ENCODE data around the gene CEACAM19.
"Not testable (repeated sequence)": the region's sequence is repeated elsewhere in the genome, so short reads cannot be mapped to it uniquely, and the experiment has no call there.

The CEACAM19 gene

DNA sequence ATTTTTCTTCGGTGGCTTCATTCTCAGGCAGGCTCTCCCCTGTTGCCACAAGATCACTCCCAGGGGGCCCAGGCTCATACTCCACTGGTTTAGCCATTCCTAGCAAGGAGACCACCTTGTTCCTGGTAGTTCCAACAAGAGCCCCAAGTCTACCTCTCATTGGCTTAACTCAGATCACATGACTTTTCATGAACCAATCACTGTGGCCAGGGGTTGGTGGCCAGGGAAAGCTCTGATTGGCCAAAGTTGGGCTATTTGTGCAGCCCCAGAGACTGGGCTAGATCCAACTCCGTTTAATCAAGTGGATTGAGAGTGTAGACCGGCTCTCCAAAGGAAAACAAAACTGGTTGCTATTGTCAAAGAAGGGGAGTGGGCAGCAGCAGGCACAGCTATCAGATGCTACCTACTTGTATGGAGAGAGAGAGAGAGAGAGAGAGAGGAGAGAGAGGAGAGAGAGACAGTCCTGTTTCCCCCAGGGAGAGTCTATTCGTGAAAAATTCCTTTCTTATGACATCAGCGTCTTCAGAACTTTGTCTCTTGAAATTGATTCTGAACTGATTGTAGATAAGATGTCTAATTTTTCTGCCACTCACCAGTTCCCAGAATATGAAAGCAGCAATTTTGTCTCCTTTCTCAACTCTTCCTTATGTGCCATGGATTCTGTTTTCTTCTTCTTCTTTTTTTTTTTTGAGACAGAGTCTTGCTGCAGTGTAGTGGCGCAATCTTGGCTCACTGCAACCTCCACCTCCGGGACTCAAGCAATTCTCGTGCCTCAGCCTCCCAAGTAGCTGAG lies 5.9 kb downstream of the CEACAM19 start:
- no peak for DNase-seq

DNA sequence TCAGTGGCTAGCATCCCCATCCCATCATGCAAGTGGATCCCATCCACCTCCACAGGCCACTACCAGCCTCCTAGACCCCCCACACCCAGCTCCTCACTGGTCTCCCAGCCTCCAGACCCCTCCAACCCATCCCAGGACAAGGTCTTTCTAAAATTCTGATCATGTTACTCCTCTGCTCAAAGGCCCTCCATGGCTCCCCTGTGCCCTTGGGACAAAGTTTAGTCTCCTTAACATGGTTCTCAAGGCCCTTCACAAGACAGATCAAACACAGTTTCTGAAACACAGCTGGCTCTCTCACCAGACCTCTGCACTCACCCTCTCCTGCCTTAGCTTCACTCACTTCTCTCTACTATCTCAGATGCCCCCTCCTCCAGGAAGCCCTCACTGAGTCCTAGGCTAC lies 9.3 kb downstream of the CEACAM19 start:
- DNase-seq = no peak

DNA sequence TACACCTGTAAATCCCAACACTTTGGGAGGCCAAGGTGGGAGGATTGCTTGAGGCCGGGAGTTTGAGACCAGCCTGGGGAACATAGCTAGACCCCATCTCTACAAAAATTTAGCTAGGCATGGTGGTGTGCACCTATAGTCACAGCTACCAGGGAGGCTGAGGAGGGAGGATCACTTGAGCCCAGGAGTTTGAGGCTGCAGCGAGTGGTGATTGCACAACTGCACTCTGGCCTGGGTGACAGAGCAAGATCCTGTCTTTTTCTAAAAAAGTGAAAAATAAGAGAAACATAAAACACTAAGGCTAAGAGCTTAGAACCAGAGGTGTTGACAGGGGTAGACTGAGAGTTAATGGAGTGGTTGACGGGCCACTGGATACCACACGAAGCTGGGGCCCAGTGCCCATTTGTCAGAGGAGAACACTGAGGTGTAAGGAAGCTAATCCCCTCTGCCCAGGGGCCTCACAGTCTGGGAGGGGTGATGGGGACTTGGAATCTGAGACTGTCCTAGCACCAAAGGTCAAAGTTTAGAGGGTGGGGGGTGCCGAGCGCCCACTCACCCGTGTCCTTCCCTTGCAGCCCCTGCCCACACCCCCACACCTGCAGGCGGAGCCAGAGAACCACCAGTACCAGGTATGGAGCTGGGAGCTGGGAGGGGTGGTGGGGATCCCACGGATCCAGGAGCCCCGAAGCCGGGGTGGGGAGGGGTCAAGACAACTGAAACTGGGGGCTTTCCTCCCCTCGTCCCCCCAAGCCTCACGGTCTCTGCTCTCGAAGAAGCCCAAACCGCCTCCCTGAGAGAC lies 10.9 kb downstream of the CEACAM19 start:
- no peak for DNase-seq

DNA sequence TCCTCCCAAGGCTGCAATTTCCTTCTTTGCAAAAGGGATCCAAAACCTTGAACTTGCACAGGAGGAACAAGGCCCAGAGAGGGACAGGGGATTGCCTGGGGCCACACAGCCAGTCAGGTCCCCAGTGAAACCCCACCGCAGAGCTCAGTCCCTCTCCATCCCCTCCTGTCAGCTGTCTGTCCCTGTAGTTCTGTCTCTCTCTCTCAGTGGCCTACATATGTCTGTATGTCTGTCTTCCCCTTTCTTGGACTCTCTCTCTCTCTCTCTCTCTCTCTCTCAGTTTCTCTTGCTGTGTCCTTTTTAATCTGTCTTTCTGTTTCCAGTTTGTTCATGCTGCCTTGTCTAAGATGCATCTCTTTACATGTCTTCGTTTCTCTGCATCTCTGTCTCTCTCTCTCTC lies 11.5 kb downstream of the CEACAM19 start:
- no peak for DNase-seq

DNA sequence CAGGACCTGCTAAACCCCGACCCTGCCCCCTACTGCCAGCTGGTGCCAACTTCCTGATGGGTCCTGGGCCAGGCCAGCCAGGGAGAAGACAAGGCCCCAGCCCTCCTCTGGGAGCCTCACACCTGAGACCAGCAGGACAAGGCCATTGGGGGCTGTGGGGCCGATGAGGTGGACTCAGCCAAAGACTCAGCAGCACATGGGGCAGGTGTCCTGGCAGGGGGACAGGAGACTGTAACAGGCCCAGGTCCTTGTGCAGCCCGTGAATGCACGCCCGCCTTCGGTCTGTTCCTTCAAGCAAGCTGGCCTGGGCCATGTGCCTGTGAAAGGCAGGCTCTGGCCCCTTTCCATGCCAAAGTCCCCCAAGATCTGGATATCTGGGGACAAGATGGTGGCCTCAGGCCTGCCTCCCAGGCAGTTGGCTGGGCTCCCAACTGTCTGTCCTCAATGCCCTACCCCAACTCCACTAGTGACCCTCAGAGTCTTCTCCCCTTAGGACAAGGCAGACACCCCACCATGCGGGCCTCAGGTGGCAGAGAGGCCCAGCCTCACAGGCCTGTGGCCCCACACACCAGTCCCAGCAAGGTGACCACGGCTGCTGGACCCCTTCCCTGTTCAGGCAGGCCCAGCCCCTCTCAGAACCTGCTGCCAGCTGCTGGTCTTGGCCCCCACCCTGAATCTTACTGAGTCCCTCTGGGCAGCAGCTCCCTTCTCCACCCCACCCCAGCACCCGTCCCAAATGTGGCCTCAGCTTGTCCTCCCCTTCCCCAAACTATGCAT lies 12.3 kb downstream of the CEACAM19 start:
- no peak for DNase-seq

DNA sequence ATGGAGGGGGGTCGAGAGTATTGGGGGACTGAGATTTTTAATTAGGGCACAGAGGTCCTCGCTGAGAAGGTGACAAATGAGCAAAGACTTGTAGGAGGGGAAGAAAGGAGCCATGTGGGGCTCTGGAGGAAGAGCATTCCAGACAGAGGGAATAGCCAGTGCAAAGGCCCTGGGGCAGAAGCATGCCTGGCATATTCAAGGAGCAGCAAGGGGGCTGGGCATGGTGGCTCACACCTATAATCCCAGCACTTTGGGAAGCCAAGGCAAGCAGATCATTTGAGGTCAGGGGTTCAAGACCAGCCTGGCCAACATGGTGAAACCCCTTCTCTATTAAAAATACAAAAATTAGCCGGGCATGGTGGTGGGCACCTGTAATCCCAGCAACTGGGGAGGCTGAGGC lies 13.1 kb downstream of the CEACAM19 start:
- DNase-seq = not testable (repeated sequence)

DNA sequence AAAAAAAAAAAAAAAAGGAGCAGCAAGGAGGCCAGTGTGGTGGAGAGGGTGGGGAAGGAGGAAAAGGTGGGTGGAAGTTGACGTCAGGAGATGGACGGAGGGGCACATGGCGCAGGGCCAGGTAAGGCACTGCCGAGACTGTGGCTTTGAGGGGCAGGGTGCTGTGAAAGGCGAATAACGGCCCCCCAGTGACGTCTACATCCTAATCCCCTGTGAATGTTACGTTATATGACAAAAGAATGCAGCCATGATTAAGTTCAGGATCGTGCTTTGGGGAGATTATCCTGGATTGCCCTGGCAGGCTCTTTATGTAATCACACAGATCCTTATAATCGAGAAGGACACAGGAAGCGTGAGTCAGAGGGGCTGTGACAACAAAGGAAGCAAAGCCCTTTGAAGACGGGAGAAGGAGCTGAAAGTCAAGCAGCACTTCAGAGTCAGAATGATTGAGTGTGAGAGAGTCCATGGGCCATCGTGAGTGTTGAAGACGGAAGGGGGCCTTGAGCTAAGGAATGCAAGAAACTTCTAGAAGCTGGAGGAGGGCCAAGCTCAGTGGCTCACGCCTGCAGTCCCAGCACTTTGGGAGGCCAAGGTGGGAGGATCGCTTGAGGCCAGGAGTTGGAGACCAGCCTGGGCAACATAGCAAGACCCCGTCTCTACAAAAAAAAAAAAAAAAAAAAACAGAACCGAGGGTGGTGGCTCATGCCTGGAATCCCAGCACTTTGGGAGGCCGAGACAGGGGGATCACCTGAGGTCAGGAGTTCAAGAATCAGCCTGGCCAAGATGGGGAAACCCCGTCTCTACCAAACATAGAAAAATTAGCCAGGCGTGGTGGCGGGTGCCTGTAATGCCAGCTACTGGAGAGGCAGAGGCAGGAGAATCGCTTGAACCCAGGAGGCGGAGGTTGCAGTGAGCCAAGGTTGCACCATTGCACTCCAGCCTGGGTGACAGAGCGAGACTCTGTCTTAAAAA lies 13.9 kb downstream of the CEACAM19 start:
- no peak for DNase-seq

DNA sequence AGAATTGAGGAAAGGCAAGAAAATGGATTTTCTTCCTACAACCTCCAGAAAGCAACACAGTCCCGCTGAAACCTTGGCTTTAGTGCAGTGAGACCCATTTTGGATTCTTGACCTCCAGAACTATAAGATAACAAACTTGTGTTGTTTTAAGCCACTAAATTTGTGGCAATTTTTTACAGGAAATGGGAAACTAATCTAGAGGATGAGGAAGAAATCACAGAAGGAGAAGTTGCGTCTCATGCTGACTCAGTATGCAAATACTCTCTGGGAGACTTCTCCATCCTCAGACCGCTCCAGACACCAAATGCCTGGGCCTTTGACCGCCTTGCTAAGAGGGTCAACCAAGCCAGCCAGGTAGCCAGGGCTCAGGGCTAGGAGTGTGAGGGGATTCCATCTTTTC lies 14.6 kb downstream of the CEACAM19 start:
- DNase-seq = no peak

DNA sequence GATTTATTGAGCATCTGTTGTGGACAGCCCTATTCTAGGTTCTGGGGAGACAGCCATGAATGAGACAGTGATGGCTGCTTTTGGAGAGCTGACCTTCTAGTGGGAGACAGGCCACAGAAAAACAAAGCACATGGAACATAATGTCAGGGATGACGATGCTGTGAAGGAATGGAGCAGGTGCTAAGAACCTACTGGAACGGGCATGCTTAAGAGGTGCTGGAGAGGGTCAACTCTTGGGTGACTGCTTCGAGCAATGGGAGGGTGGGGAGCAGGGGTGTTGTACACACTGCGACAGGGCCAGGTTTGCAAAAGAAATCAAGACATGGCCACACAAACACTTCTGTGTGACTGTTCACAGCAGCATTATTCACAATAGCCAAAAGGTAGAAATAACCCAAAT lies 15.6 kb downstream of the CEACAM19 start:
- DNase-seq = no peak

DNA sequence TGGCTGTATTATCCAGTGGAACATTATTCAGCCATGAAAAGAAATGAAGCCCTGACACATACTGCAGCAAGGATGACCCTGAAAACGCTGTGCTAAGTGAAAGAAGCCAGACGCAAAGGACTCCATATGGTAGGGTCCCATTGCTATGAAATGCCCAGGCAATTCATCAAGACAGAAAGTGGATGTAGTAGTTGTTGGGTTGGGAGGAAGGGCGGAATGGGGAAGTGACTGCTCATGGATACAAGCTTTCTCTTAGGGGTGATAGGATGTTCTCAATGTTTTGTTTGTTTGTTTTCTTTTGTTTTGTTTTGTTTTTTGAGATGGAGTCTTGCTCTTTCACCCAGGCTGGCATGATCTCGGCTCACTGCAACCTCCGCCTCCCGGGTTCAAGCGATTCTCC lies 16.6 kb downstream of the CEACAM19 start:
- DNase-seq = no peak

DNA sequence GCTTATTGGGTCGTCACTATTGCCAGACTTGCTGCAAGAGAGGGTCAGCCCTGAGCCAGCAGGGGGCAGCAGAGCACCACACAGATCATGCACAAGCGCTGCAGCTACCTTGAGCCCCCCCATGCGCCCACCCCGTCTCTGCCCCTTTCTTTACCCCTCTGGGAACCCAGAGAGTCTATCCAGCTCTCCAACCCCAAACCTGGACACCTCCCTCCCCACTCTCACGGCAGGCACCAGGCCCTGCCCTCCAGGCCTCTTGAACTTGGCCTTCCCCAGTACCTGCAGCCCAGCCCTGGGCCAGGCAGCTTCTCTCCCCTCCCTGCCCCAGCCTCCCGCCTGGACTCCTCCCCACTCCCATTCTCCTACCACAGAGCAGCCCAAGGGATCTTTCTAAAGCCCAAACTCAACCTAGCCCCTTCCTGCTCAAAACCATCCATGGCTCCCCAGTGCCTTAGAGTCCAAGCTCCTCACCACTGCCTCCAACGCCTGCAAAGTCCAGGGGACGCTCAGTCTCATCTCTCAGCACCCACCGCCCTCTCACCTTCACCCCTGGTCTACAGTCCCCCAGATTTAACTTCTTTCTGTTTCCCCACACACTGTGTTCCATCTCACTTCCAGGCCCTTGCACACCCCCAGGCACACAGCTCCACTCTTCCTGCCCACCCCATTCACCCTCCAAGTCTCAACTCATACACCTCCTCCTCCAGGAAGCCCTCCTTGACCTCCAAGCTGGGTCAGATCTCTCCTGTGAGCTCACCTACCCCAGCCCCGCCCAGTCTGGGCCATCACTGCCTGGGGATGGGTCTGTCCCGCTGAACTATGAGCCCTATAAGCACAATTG lies 18.2 kb downstream of the CEACAM19 start:
- peak; percentile 84 for DNase-seq

DNA sequence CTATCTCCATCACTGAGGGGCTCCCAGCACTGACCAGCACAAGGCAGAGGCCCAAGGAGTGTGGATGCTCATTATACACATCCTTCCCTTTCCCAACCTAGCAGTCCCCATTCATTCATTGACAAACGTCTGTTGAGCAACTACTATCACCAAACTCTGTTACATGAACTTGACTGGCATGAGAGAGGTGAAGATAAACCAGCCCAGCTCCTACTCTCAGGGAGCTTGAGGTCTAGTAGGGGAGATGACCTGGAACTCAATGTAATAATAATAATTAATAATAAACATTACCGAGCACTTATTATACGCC lies 18.8 kb downstream of the CEACAM19 start:
- DNase-seq = no peak

DNA sequence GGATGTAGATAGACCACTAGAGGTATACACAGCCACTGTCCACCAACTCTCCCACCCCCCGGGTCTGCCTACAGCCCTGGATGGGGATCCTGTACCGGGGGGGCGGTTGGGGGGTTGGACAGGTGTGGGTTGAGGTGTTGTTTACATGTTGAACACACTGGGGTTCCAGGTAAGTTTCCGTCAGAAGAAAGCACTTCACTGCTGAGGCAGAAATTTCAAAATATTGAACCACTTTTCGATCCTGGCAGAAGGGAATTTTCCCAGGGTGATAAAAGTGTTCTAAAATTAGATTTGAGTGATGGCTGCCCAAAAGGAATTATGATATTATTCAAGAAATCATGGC lies 21.1 kb downstream of the CEACAM19 start:
- no peak for DNase-seq

DNA sequence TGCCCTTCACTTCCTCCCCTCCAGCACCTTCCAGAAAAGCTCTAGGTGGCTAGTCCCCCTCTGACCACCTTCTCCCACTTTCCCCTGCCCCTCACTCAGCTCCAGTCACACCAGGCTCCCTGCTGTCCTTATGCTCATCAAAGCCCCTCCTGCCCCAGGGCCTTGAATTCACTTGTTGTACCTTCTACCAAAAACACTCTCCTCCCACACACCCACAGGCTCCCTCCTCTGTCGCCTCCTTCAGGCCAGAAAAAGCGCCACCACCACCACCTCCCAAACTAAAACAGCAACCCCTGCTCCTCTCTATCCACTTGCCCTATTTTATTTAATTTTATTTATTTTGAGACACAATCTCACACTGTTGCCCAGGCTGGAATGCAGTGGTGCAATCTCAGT lies 22.9 kb downstream of the CEACAM19 start:
- DNase-seq = no peak

DNA sequence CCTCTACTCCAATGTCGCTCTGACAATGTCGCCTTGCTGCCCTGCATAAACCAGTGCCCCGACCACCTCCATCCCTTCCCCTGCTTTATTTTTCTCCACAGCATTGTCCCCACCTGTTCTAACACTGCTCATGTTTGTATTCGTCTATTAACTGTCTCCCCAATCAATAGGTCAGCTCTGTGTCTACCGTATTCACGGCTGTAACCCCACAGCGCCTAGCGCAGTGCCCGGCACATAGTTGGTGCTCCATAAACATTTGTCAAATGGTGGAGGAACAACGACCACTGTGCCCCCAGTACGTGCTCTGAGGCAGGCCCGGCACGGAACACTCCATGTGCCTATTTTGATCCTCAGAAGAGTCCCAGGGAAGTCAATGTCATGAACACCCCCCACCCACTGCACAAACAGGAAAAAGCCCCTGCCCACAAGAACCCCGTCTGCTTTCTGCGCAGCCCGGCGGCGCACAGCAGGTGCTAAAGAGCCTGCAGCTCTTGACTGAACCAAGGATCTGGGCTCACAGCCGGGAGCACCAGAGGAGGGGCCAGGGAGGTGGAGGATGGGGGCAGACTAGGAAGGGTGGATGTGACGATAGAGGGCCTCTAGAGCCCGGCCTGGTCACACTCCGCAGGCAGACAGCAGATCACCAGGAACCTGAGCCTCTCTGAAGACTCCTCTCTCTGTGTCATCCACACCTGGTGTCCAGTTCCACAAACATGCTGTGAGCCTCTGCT lies 25.8 kb downstream of the CEACAM19 start:
- DNase-seq = no peak

DNA sequence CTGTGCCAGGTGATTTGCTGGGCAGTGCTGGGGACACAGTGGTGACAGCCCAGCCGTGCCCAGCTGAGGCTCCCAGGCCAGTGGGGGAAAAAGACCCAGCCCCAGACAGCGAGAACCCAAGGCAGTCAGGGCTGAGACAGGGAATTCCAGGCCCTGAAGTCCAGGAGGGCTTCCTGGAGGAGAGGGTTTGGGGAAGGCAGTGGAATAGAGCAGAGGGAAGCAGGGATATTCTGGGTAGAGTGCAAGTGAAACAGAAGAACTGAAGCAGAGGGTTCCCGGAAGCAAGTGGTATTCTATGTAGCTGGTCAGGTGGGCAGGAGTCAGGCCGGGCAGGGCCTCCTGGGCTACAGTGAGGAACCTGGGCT lies 26.4 kb downstream of the CEACAM19 start:
- no peak for DNase-seq

DNA sequence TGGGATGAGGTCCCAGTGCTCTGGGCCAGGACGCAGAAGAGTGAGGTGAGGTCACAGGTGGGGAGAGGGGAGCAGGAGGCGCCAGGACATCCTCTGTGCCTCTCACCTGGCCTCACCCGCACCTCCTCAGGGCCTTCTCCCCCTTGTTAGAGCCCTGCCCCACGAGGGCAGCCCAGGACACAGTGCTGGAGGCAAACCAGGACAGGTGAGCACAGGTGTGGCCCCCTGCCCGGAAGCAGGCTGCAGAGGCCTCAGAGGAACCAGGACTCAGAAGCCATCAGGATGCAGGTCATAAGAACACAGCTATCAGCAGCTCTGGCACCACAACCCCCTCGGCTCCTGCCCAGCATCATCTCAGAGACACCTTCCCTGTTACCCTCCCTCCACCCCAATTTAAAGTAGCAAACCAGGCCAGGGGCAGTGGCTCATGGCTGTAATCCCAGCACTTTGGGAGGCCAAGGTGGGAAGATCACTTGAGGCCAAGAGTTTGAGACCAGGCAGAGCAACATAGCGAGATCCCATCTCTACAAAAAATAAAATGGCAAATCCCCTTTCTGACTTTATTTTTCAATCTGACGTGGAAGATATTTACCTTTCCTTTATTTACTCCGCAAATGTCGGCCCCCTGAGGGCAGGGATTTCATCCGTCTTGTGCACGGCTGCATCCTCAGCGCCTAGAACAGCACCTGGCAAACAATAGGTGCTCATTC lies 27.4 kb downstream of the CEACAM19 start, which contains the start of gene CEACAM16:
Gene CEACAM16 (plus strand): TSS at position 660 of the 710 bp plus-strand sequence. CDS start 2,306 bp downstream, outside the sequence.
- no peak for DNase-seq

DNA sequence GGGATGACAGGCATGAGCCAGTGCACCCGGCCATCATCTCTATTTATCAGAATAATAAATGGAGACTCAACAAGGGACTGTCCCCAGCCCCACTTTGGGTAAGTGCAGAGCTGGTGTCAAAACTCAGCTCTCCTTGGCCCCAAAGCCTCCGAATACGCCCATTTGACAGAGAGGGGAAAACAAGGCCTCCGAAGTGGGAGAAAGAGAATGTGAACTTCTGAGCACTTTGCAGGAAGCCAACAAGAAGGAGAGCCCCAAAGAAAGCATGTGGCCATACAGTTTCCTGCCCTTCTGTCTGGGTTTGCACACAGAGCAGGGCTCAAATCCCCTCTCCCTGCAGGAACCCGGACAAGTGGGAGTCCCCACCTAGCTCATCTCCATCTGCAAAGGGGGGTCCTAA lies 29.3 kb downstream of the CEACAM19 start:
- no peak for DNase-seq

DNA sequence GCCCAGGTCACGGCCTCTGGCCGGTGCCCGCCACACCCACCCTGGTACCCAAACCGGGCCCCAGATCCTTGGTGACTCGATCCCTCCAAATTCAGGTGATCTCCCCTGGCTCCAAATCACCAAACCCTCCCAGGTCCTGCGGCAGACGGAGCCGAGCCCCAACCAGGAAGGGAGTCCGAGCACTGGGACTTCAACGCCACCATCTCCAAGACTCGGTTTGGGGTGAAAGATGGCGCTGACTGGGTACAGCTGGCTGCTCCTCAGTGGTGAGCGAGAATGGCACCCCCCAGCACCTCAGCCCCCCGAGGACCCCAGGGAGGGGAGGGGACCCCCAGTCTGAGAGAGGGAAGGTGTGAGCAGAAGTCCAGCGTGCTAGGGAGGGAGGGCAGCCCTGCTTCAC lies 29.9 kb downstream of the CEACAM19 start:
- no peak for DNase-seq

DNA sequence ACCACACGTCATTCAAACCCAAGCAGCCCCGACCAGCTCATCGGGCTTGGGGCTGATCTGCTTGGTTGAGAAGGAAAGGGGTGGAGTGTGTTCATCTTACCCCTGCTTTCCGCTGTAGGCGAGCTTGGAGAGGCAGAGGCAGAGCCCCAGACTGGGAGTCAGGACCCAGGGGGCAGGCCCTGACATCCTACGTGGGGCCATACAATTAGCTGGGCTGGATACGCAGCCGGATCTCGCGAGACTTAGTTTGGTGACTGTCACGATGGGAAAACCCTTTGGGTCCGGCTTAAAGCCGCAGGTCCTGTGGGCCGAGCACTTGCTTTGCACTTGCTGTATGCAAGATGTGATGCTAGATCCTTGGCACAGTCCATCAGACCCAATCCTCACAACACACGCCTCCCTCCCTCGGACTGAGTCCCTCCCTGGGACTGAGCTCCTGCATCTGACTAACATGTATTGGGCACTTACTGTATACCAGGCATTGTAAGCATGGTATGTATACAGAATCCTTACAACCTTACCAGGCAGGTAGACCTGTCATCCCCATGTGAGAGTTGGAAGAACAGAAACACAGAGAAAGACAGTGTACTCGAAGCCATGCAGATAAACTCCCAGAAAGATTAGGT lies 31.4 kb downstream of the CEACAM19 start:
- DNase-seq = no peak
